Measurements from ENCODE around the gene AFF1.

Gene AFF1

GRCh38 chr4:87092389-87093141 is 157.8 kb downstream of the AFF1 start:
- peak; percentile 74 for DNase-seq

GRCh38 chr4:87093443-87094123 is 158.8 kb downstream of the AFF1 start:
- peak; percentile 30 for DNase-seq

GRCh38 chr4:87097075-87097474 is 162.3 kb downstream of the AFF1 start:
- DNase-seq = no peak

- no peak for DNase-seq
Measured at GRCh38 chr4:87100168-87100567, 165.4 kb downstream of the AFF1 start.

GRCh38 chr4:87101543-87102199 is 166.9 kb downstream of the AFF1 start:
- DNase-seq = no peak

- no peak for DNase-seq
Measured at GRCh38 chr4:87103086-87103485, 168.3 kb downstream of the AFF1 start.

GRCh38 chr4:87103691-87104187 is 168.9 kb downstream of the AFF1 start:
- no peak for DNase-seq

- no peak for DNase-seq
Measured at GRCh38 chr4:87105101-87105845, 170.5 kb downstream of the AFF1 start.

GRCh38 chr4:87108142-87108546 is 173.3 kb downstream of the AFF1 start:
- no peak for DNase-seq

GRCh38 chr4:87109121-87109520 is 174.3 kb downstream of the AFF1 start:
- no peak for DNase-seq

- DNase-seq = no peak
Measured at GRCh38 chr4:87109945-87110344, 175.1 kb downstream of the AFF1 start.

- DNase-seq = no peak
Measured at GRCh38 chr4:87112063-87112462, 177.3 kb downstream of the AFF1 start.

GRCh38 chr4:87114245-87115062 is 179.6 kb downstream of the AFF1 start:
- DNase-seq = no peak

GRCh38 chr4:87116231-87116630 is 181.4 kb downstream of the AFF1 start:
- no peak for DNase-seq

GRCh38 chr4:87117051-87117731 is 182.4 kb downstream of the AFF1 start:
- DNase-seq = no peak

GRCh38 chr4:87117732-87118075 is 182.9 kb downstream of the AFF1 start:
- DNase-seq = no peak

- no peak for DNase-seq
Measured at GRCh38 chr4:87118421-87118820, 183.6 kb downstream of the AFF1 start.

GRCh38 chr4:87118826-87119225 is 184.0 kb downstream of the AFF1 start:
- no peak for DNase-seq

- DNase-seq = no peak
Measured at GRCh38 chr4:87120010-87120409, 185.2 kb downstream of the AFF1 start.

GRCh38 chr4:87120411-87121162 is 185.8 kb downstream of the AFF1 start:
- no peak for DNase-seq

All from NCI-H1105 (cell line).